Activated effector memory CD4-positive, alpha-beta T cell treated with Interleukin-2 at 50 U/mL for 16 hours (primary cell): Measurements from ENCODE around the gene CLPTM1L.

Experiments
- DNase-seq: peaks from one replicate; pipeline ENCODE4 v3.0.0-alpha.2; 2020

CLPTM1L gene

GRCh38 chr5:1325191-1325741, 19.6 kb downstream of the CLPTM1L start:
- DNase-seq: no peak

- DNase-seq: no peak
These were observed 20.1 kb downstream of the CLPTM1L start for GRCh38 chr5:1324719-1325190.

DNA sequence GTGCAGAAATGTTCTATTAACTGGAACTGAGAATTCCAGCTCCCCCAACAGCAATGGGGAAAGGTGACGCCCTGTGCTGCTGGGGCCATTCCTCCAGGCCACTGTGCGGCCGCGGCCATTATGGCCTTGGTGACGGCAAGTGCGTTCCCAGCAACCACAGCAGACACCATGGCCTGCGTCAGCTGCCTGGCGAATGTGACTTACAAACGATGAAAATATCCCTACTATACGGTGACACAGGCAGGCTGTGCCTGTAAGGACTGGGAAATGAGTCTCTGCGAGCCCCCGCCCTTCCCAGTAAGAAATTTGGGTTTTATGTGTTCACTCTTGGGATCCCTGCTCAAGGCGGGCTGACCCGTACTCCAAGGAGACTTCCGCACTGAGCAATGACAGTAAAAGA, 20.6 kb downstream of the CLPTM1L start:
- DNase-seq: no peak

GRCh38 chr5:1323803-1324173, 21.1 kb downstream of the CLPTM1L start:
- no peak for DNase-seq

- no peak for DNase-seq
These were observed 21.7 kb downstream of the CLPTM1L start for GRCh38 chr5:1322955-1323802.

GRCh38 chr5:1322036-1322900, 22.6 kb downstream of the CLPTM1L start:
- DNase-seq: no peak

GRCh38 chr5:1321576-1321975, 23.3 kb downstream of the CLPTM1L start:
- DNase-seq: no peak

DNA sequence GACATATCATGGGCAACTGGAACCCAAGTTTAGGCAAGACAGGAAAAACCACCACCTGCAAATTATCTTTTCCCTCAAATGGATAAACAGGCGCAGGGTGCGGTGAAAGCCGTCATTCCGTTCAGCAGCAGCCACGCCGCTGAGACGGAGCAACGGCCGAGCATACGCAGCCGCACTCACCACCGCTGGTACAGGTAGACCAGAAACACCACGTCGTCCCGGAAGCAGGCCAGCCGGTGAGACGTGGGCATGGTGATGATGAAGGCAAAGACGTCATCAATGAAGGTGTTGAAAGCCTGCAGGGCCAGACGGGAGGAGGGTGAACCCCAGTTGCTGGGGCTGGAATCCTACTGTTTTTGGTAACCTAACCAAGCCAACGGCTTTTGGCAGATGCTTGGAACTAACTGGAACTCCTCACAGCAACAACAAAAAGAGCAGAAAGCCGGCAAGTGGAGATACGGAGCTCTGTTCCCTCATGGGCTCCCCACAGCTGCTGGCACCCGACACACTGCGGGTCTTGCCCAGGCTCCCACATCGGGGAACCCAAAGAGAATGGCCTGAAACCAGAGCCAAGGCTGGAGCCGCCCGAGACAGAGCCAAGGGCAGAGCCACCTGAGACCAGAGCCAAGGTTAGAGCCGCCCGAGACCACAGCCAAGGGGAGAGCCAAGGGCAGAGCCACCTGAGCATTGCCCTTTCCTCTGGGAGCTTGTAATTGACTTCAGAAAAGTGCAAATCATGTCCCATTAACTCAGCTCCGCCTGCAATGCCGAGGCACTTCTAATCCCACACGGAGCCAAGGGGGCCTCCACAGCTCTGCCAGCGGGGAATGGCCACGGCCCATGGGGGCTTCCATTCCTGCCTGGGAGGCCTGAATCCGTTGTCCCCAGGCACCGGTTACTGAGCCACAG, 24.2 kb downstream of the CLPTM1L start:
- no peak for DNase-seq

- no peak for DNase-seq
These were observed 25.3 kb downstream of the CLPTM1L start for GRCh38 chr5:1319436-1320256.

DNA sequence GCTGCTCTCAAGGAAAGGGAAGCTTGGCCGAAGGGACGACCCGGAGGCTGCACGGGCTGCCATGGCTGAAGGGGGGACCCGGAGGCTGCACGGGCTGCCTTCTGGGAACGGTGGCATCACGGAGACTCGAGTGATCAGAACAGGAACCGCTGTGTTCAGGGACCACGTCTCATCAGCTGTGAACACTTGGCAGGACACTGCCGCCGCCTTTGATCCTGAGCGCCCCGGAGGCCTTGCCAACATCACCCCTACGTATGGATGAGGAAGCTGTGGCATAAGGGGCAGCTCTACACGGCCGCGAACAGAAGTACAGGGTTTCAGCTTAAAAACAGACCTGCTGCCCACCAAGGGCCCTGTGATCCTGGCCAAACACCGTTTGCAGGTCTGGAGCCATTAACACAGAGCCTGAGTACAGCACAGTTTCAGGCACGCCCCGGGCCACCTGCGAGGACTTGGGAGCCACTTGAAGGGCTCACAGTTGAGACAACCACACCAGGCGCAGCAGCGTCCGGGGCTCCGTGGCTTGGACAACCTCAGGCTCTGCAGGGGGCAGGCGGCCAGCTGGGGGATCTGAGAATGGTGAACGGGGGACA, 26.1 kb downstream of the CLPTM1L start:
- no peak for DNase-seq

DNA sequence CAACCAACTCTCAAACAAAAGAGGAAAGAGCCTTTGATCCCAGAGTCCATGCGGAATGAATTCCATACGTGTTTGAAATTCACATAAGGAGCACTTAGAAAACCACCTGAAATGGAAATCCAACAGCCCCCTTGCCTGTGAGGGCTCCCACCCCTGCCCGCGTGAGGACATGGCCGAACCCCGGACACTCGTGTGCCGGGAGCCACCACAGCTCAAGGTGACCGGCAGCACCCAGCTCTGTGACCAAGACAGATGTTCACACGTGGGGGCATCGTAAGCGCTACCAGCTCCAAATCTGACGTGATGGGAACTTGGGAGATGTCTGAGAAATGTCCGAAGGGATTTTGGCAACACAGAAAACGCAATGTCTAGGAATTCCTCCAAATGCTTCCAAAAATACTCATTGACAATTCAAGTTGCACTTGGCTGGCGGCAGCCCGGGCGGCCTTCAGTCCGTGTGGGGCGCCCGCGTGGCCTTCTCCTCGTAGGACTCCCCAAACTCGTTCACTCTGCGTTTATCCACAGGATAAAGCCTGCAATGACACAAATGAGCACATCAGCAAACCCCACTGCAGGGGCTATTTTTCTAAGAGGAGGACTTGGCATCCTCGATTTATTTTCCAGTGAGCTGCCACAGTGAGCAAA, 26.9 kb downstream of the CLPTM1L start:
- no peak for DNase-seq

GRCh38 chr5:1316588-1317340, 28.1 kb downstream of the CLPTM1L start:
- DNase-seq: no peak

DNA sequence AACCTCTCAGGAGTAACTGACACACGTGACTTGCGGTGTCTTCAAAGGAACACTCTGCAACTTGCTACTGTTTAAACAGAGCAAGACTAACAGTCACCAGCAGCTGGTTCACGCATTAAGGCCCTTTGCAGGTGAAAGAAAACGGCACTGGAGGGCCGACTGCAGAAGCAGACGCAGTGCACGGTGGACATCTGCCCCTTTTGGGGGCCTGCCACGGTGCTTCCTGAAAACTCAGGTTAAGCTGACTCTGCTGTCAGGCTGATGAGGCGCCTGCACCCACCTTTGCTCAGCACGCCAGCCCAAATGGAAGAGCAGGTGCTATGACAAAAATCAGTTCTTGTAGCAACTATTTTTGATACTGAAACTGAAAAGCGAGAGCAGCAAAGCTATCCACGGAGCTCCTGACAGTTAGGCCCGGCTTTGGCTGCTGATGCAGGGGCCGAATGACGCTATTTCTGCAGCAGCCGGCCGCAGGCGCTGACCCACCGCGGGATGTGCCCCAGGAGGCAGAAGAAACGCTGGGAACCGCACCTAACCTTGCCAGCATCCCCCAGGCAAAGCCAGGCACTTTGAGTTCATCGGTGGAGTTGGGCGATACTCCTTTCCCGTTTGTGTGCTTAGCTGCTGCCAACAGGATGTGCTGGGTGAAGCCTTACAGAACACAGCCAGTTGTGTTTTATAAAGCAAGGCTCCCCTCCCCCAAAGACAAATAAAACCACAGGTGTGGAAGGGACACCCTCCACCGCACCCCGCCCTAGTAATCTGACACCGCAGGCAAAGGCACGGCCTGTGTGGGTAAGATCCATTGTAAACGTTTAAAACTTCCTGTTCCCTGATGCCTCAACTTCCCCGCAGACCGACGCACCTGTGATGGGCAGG, 29.0 kb downstream of the CLPTM1L start:
- DNase-seq: peak; percentile 44

GRCh38 chr5:1315018-1315708, 29.7 kb downstream of the CLPTM1L start:
- DNase-seq: no peak

DNA sequence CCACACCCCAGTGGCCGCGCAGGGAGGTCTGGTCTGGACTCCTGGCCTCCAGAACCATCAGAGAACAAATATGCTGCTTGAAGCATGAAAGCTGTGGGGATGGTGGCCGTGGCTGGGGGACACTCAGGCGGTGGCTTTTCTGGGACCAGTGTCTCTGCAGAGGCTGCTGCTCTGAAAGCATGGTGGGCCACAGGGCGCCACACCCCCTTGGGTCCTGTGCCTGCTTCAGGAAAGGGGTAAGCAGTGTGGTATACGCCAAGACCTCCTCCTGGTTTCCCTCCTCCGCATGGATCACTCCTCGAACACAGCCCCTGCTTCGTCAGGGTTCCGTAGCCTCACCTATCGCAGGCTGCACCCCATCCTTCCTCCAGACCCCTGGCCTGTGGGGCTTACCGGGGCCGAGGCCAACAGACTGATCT, 30.3 kb downstream of the CLPTM1L start:
- no peak for DNase-seq

GRCh38 chr5:1312993-1313833, 31.7 kb downstream of the CLPTM1L start:
- peak; percentile 32 for DNase-seq

- peak; percentile 45 for DNase-seq
These were observed 32.7 kb downstream of the CLPTM1L start for GRCh38 chr5:1312206-1312605.
